H1 (cell line): ENCODE measurements around the gene PITRM1. TPM values are rescaled to one million over a fixed set of nuclear protein-coding genes. Genes with fewer than 3 reads are reported as not detected.

Source experiments
- MAFK ChIP-seq: IDR thresholded peaks from 2 replicates; pipeline ENCODE4 v1.6.1; 2012; ENCODE audit warnings: low read depth, mild to moderate bottlenecking, improper control_type of control experiment, low read length
- polyA plus RNA-seq, 7 experiments: library from polyadenylated mRNA; depleted of rRNA in 3 of 7; stranded (reverse) in 5 of 7; unstranded in 2 of 7; fragments of >200 nt in 5 of 7; fragments of 200-250 nt in 2 of 7; gene quantifications; 1 replicate in 5 of 7; 2 replicates in 1 of 7; 4 replicates in 1 of 7; pipeline versions ENCODE4 v1.2.1 to v1.2.3, GENCODE V29; 2011 to 2013; ENCODE audit warnings: missing spikeins in 2 of 7, mixed read lengths in 2 of 7
- total RNA-seq: library from RNA; stranded (reverse); fragmentation: NEBNext Ultra II Directional; extraction: Animal tissue kit (Norgen Biotek cat#: 25700); gene quantifications from 2 replicates; pipeline ENCODE4 v1.2.1, GENCODE V29; 2021

PITRM1 gene
- total and polyA plus RNA-seq, 2 of the 8 experiments (the other 6 are each of a cell fraction or from before 2014, with no cell fraction given) = 18.6 to 31.5 TPM

DNA sequence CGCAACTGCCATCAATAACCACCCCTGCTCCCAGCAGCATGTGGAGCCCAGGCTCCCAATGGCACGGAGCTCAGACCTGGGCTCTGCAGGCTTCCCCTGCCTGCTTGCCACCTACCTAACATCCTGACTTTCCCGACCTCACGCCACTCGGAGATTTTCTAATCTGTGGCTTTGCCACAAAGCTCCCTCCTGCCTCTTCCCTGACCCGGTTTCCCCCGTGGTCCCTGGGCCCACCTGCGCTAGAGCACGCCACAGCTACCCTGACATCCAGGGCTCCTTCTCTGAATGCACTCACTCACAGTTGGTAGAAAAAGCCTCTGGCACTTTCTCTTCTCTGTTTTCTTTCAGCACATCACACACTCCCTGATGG, 20.0 kb downstream of the PITRM1 start (continued):
- TF ChIP-seq MAFK = no peak
